Measurements from ENCODE around the gene PRADC1.

PRADC1 gene

GRCh38 chr2:73258186-73258912 lies 25.3 kb upstream of the PRADC1 start:
- DNase-seq = no peak

- no peak for DNase-seq
Observed at GRCh38 chr2:73257425-73258125, 24.5 kb upstream of the PRADC1 start.

- DNase-seq = no peak
Observed at GRCh38 chr2:73257021-73257420, 24.0 kb upstream of the PRADC1 start.

DNA sequence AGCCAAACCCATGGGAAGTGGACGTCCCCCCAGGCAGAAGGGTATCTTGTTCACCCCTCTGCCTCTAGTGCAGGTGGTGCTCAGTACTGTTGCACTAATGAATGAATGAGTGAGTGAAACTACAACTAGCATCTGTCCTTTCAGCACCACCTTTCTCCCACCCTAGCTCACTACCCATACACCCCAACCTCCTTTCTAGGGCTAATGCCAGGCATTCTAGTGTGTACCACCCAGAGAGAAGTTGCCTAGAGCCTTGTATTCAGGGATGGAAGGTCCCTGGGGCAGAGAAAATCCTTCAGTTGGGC lies 23.5 kb upstream of the PRADC1 start:
- DNase-seq = no peak

GRCh38 chr2:73255907-73256617 lies 23.0 kb upstream of the PRADC1 start:
- no peak for DNase-seq

GRCh38 chr2:73255007-73255644 lies 22.1 kb upstream of the PRADC1 start:
- no peak for DNase-seq

GRCh38 chr2:73254343-73255006 lies 21.4 kb upstream of the PRADC1 start:
- no peak for DNase-seq

- no peak for DNase-seq
Observed at GRCh38 chr2:73253901-73254300, 20.9 kb upstream of the PRADC1 start.

GRCh38 chr2:73253400-73253799 lies 20.4 kb upstream of the PRADC1 start:
- DNase-seq = no peak

DNA sequence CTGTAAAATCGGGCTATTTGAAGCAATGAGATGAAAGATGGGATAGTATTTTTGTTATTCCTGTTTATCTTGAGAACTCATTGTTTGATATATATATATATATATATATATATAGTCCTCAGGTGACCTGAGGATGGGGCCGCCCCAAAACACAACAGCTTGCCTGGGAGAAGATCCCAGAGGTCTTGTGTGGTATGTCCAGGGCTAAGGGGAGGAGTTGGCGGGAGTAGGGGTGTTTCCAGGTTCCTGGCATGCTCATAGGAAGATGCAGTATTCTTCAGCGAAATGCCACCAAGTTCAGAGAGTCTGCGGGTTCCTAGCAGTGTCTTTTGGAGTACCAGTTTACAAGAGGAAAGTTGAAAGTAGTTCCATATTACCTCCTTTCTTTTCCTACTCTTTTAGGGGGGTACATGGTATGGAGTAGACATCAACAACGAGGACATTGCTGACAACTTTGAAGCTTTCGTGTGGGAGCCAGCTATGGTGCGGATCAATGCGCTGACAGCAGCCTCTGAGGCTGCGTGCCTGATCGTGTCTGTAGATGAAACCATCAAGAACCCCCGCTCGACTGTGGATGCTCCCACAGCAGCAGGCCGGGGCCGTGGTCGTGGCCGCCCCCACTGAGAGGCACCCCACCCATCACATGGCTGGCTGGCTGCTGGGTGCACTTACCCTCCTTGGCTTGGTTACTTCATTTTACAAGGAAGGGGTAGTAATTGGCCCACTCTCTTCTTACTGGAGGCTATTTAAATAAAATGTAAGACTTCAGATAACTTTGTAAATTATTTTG lies 19.4 kb upstream of the PRADC1 start:
- DNase-seq = no peak

GRCh38 chr2:73250872-73251846 lies 18.1 kb upstream of the PRADC1 start:
- no peak for DNase-seq

DNA sequence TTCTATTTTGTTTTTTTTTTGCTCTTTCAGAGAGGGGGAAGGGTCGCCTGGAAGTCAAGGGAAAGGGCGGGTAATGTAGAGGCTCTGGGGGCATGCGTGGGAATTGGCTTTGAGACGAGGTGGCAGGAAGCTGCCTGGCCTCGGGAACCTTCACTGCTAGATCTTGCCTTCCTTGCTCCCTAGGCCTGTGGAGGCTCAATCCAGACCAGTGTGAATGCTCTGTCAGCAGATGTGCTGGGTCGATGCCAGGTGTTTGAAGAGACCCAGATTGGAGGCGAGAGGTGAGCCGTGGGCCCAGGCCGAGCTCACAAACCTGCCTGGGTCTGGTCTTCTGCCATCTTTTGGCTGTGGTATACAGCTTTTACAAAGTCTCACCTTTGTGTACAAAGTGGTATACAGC lies 16.6 kb upstream of the PRADC1 start:
- DNase-seq = no peak

GRCh38 chr2:73246850-73247249 lies 13.8 kb upstream of the PRADC1 start:
- DNase-seq = no peak

- DNase-seq = no peak
Observed at GRCh38 chr2:73244580-73244979, 11.5 kb upstream of the PRADC1 start.

GRCh38 chr2:73243884-73244570 lies 11.0 kb upstream of the PRADC1 start:
- DNase-seq = peak in 1 of 2 experiments; percentile 33

DNA sequence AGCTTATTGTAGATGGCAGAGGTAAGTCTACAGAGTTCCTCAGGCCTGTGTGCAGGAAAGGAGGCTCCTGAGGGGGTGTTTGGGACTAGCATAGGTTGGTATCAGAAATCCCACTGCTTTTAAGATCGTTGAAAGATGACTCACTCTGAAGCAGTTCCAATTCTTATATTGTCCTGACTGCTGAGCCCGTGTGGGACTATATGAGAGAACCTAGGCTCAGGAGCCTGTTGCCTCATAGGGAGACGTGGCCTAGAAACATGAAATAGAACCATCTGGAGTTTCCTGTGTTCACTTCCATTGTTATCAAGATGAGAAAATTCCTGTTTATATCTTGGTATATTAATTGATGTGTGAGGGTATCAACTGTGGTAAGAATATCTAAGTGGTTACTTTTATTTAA lies 6.7 kb upstream of the PRADC1 start:
- no peak for DNase-seq

DNA sequence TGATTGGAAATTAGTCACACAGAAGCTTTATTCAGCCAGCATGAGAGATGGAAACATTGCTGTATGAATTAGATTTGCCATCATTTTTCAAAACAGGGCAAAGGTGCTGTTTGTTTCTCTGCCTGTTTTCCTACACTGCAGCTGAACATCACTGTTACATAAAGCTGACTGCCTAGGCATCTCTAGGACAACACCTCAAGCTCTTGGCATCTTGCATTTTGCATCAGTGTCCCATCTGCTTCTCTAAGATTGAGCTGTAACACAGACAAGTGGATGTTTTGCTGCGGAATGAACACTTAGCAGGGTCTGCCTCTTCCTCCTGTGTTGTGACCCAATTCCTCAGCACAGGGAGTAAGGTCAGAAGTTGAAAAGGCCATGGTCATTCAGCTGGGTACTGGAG lies 5.9 kb upstream of the PRADC1 start:
- no peak for DNase-seq

- no peak for DNase-seq
Observed at GRCh38 chr2:73238149-73238548, 5.1 kb upstream of the PRADC1 start.

- no peak for DNase-seq
Observed at GRCh38 chr2:73237168-73237567, 4.1 kb upstream of the PRADC1 start.

DNA sequence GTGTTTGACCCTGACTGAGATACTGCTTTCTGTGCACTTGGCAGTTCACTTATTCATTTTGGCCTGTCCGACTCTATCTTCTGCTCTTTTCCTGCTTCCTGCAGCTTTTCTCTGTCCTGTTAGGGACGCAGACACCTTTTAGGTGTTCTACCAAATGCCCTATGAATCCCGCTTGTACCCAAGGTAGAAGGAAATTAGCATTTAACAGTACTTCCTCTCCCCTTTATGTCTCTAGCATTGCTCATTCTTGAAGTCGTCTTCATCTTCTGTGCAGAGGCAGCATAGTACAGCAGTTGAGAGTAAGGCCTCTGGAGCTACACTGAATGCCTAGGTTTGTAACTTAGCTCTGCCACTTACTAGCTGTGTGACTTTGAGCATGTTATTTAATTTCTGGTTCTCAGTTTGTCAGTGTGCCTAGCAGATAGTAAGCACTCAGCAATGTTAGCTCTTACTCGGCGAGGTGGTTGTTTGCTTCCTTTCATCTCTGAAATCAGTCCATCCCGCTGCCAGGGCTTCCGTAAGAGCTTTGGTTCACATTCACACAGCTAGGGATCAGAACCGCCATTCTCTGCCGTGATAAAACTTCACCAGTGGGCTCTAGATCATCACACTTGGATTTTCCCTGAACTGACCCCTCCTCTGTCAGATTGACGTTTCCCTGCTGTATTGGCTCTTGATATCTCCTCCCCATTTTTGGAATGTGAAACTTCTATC lies 2.4 kb upstream of the PRADC1 start:
- no peak for DNase-seq
